H1 (cell line): ENCODE results near the gene TGM3. TPM values are rescaled to one million over a fixed set of nuclear protein-coding genes. Genes with fewer than 3 reads are reported as not detected.
A peak's percentile ranks its signal among the peaks of the same experiment; 100 is the strongest.

Source experiments
- ASH2L ChIP-seq: fragments of 200-600, 300-600 bp; sonication (generic); IDR thresholded peaks from one replicate; pipeline ENCODE4 v1.7.1; 2017; ENCODE audit warnings: low read length
- CREB1 ChIP-seq: IDR thresholded peaks from 2 replicates; pipeline ENCODE4 v1.6.1; 2012; ENCODE audit warnings: inconsistent platforms
- CTBP2 ChIP-seq: IDR thresholded peaks from 2 replicates; pipeline ENCODE4 v1.7.0; 2011; ENCODE audit warnings: borderline replicate concordance, mild to moderate bottlenecking, moderate library complexity, mixed read lengths, low read length; ENCODE audit not compliant: insufficient read depth, insufficient read length
- FOSL1 ChIP-seq: IDR thresholded peaks from 2 replicates; pipeline ENCODE4 v1.6.1; 2011; ENCODE audit warnings: mild to moderate bottlenecking, low read depth, low read length, moderate library complexity; ENCODE audit not compliant: insufficient read depth
- GTF2F1 ChIP-seq: IDR thresholded peaks from 2 replicates; pipeline ENCODE4 v1.6.1; 2012; ENCODE audit warnings: low read depth, low read length, improper control_type of control experiment, borderline replicate concordance
- POLR2AphosphoS5 ChIP-seq: IDR thresholded peaks from 2 replicates; pipeline ENCODE4 v1.6.1; 2011; ENCODE audit warnings: low read depth, low read length
- RFX5 ChIP-seq: IDR thresholded peaks from 2 replicates; pipeline ENCODE4 v1.6.1; 2011; ENCODE audit warnings: low read depth, low read length, improper control_type of control experiment, borderline replicate concordance
- RXRA ChIP-seq: IDR thresholded peaks from 2 replicates; pipeline ENCODE4 v1.6.1; 2011; ENCODE audit warnings: low read depth, mild to moderate bottlenecking, low read length, moderate library complexity; ENCODE audit not compliant: insufficient read depth
- SIRT6 ChIP-seq: IDR thresholded peaks from one replicate; pipeline ENCODE4 v1.7.1; 2012; ENCODE audit warnings: low read length, inconsistent platforms
- TEAD4 ChIP-seq: IDR thresholded peaks from 2 replicates; pipeline ENCODE4 v1.6.1; 2012; ENCODE audit warnings: low read depth, low read length, inconsistent platforms, mixed read lengths
- polyA plus RNA-seq, 7 experiments: library from polyadenylated mRNA; depleted of rRNA in 3 of 7; stranded (reverse) in 5 of 7; unstranded in 2 of 7; fragments of >200 nt in 5 of 7; fragments of 200-250 nt in 2 of 7; gene quantifications; 1 replicate in 5 of 7; 2 replicates in 1 of 7; 4 replicates in 1 of 7; pipeline versions ENCODE4 v1.2.1 to v1.2.3, GENCODE V29; 2011 to 2013; ENCODE audit warnings: missing spikeins in 2 of 7, mixed read lengths in 2 of 7
- total RNA-seq: library from RNA; stranded (reverse); fragmentation: NEBNext Ultra II Directional; extraction: Animal tissue kit (Norgen Biotek cat#: 25700); gene quantifications from 2 replicates; pipeline ENCODE4 v1.2.1, GENCODE V29; 2021
- TF ChIP-seq, protein P1 (sequence below): IDR thresholded peaks from 2 replicates; pipeline ENCODE4 v1.6.1; 2012; ENCODE audit warnings: inconsistent platforms

Gene TGM3
- total and polyA plus RNA-seq, 2 of the 8 experiments (the other 6 are each of a cell fraction or from before 2014, with no cell fraction given): 0.12 TPM; not detected in 1

DNA sequence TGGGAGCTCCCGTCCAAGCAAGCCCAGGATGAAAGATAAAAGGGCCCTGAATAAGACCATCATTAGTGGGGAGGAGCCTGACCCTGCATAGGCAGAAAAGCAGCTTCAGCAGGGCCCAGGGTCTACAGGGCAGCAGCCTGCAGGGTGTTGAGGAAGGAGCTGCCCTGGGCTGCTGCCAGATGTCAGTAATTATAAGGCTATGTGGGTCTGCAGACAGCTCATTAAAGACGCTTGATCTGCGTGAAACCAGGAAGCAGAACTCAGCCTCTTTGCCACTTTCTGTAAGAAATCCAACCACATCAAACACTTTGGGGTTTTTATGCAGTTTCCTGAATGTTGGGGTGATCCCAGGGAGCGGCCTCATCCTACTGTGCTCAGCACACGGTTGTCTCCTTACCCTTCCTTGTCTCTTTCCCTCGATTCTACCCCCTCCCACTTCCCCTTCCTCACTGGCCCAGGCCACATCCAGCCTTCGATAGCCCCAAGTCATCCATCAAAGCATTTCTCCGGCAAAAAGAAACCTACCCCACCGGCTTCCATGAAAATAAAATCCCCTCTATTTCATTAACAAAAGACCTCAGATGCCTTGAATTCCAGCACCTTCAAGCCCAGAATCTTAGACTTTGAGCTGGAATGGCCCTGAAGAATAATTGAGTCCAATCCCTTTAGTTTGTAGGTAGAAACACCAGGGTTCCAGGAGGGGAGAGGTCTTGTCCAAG lies 83.9 kb downstream of the TGM3 start (continued):
- TF ChIP-seq GTF2F1: no peak
- TF ChIP-seq, protein P1, sequence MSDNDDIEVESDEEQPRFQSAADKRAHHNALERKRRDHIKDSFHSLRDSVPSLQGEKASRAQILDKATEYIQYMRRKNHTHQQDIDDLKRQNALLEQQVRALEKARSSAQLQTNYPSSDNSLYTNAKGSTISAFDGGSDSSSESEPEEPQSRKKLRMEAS: no peak
- TF ChIP-seq FOSL1: no peak
- no peak for TF ChIP-seq CREB1
- peak; percentile 89 for TF ChIP-seq TEAD4
- TF ChIP-seq SIRT6: no peak
- TF ChIP-seq ASH2L: peak; percentile 39
- TF ChIP-seq POLR2AphosphoS5: no peak
- no peak for TF ChIP-seq RXRA
- no peak for TF ChIP-seq RFX5
- no peak for TF ChIP-seq CTBP2
